Measurements from ENCODE around the gene EPHB3.

The EPHB3 gene

DNA sequence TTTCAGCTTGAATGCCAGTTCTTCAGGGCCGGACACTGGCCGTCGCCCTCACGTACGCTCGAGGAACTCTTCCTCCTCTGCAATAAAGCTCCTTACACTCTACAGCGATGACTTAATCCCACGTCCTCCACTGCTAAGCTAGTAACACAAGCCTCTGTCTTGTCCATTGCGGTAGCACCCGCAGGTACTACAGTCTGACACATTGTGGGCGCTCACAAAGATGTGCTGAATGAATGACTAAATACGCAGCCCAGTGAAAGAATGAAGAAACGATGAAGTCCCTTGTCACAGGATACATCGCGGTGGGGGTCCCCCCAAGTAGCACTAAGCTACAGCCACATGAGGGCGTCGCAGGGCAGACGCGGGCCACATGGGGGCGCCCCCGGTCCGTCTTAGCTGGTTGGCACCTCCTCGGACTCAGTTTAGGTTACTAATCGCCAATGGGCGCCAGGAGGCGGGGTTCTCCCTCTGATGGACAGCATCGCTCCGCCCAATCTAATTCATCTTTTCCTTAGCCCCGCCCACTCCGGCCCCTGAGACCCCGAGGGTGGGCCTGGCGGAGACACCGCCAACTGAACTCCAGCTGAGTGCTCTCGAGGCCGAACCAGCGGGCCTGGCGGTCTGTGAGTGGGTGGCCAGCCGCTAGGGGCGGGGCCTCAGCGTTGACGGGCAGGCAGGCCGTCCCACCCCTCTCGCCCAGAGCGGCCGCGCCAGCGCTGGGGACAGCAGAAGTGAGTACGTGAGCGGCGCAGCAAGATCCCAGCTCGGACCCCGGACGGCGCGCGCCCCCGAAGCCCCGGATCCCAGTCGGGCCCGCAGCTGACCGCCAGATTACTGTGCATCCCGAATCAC is at the start of gene EPHB3:
EPHB3 (plus strand) TSS at position 725 of the 852 bp plus-strand sequence. CDS start 451 bp downstream, outside the sequence.
- DNase-seq = peak; percentile 91

- DNase-seq = no peak
Measured at GRCh38 chr3:184512621-184513020, 49.0 kb upstream of the EPHB3 start.

GRCh38 chr3:184513276-184514170 is 48.1 kb upstream of the EPHB3 start:
- DNase-seq = peak; percentile 86

- DNase-seq = no peak
Measured at GRCh38 chr3:184514171-184514490, 47.5 kb upstream of the EPHB3 start.

GRCh38 chr3:184523825-184524615 is 37.6 kb upstream of the EPHB3 start:
- no peak for DNase-seq

DNA sequence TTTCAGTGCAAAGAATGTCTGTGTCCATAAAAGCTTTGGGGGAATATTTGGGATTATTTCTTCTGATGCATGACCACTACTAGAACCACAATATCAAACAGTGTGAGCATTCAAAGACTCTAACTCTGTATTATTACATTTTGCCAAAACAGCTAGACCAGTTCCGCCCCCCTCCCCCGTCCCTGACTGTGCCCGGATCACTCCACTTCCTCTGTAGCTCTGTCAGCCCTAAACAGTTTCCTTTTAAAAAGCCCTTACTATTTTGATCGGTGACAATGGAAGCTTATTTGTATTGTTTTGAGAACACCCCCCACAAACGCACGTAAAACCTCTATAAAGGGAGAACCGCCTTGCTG is 36.6 kb upstream of the EPHB3 start:
- DNase-seq = peak; percentile 22

- no peak for DNase-seq
Measured at GRCh38 chr3:184525337-184526087, 36.1 kb upstream of the EPHB3 start.

GRCh38 chr3:184526088-184526433 is 35.5 kb upstream of the EPHB3 start:
- DNase-seq = no peak

- no peak for DNase-seq
Measured at GRCh38 chr3:184531626-184532280, 29.8 kb upstream of the EPHB3 start.

GRCh38 chr3:184532940-184533732 is 28.4 kb upstream of the EPHB3 start:
- DNase-seq = no peak

DNA sequence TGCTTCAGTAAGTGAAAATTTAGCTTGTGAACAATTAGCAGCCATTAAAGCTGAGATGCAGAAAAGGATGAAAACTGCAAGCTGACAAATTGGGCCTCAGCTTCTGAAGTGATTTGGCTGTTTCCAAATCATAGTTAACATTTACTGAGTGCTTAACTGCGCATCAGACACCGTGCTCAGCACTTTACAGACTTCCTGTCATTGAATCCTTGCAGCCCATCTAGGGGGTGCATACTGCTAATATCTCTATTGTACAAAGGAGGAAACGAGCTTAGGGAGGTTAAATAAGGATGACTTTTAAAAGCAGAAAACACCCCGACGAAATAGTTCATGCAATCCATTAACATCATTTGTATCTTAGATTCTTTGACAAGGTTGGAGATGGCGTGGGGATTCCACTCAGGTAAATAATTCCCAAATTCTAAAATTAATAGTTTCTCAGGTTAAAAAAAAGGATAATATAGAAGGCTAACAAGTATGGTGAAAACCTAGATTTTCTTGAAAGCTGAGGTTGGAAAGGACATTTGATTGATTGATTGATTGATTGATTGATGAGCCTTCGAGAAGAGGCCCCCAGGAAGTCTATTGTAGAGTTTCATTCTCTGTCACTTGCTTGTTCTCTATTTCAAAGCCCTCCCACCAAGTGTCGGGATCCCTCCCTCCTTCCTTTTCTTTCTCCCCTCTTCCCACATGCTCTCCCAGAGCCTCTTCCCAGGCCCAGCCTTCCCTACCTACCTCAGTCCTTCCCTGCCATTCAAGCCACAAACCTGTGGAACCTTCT is 23.5 kb upstream of the EPHB3 start:
- DNase-seq = no peak

DNA sequence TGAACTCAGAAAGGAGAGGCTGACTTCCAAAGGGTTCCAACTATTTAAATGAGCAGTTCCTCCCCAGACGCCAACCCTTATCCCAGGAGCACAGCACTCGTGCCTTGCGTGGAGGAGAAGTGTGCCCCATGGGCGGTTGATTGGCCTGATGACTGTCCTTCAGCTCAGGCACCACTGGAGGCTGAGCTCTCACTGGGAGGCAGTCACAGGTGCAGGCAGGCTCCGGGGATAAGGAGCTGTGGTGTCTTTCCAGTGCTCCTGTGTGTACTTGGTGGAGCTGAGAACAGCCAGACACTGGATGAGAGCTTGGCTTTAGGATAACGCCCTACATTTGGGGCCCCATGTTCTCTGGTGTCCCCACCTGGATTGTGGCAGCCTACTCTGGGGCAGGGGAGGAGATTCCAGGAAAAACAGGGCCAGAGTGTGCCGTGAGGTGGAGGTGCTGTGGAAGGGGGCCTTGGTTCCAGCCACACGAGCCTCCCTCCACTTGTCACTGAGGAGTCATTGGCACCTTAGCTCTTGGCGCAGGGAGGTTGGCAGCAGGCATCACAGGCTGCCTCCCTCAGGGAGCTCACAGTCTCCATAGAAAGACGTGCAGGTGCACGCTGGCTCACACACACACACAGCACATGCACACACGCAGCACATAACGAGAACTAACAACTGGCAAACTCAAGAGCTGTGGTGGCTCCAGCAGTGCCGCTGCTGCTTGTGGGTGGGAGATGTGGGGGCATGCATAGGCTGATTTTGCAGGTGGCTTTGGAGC is 22.7 kb upstream of the EPHB3 start:
- no peak for DNase-seq

DNA sequence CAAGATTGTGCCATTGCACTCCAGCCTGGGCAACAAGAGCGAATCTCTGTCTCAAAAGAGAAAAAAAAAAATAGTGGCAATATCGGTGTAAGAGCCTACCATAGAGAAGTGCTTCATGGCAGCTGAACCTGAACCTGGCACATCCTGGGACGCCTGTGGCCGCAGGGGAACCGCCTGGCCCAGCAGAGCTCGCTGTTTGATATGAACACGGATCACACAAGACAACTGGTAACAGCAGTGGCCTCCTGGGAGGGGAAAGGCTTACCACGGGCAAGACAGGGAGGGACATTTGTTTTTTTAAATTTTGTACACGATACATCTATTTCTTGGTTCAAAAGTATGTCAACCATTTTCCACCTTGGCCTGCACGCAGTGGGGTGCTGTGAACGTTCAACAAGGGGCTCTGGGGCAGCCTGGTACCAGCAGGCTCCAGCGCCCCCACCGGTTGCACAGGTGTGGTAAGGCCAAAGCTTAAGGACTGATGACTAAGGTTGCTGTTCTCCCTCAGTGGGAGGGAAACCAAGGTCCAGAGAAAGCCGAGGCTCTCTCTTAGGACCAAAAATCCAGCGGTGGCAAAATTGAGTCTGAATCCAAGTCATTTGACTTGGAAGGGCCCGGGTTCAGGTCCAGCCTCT is 21.7 kb upstream of the EPHB3 start:
- no peak for DNase-seq

DNA sequence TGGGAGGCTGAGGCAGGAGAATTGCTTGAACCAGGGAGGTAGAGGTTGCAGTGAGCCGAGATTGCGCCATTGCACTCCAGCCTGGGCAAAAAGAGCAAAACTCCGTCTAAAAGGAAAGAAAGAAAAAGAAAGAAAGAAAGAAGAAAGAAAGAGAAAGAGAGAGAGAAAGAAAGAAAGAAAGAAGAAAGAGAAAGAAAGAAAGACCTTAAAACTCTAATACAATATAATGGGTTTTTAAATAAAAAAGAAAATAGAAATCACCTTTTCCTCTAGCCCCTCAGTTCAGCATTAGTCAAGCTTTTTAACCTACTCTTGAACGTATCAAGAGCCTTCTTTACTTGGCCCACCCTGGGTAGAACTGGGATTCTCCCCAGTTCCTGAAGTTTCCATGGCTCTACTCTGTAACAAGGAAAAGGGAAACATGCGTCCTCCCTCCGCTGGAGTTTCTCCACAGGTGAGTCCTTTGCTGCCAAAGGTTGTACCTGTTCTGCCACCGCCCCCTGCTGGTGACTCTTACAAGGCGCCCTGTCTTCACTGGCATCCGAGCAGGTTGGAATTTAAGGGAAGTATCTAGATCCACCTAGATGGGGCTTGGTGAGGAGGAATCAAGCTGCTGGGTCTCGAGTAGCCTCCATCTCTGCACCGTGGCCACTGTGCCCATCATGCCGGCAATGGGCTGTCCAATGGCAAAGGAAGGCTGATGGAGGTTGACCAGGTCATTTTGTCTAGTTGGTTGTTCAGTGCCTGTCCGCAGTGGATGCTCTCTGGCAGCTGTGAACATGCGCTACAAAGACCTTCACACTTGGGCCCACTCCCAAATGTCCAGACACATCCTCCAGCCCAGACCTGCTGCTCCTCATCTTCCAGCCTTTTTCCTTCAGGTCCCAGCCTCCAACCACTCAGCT is 20.6 kb upstream of the EPHB3 start:
- peak; percentile 78 for DNase-seq

- DNase-seq = no peak
Measured at GRCh38 chr3:184541886-184542562, 19.6 kb upstream of the EPHB3 start.

- no peak for DNase-seq
Measured at GRCh38 chr3:184542577-184542976, 19.0 kb upstream of the EPHB3 start.

GRCh38 chr3:184543256-184543655 is 18.3 kb upstream of the EPHB3 start:
- no peak for DNase-seq
